ENCODE data around the gene WASF2.

- TF ChIP-seq EZH2 (IDR thresholded peaks at IDR 0.05) (no peak), CTCF (IDR thresholded peaks at IDR 0.05) (no peak)
These were observed 91.4 kb downstream of the WASF2 start for GRCh38 chr1:27398405-27399149.

Measured in neural progenitor cell (in vitro differentiated cells).